ENCODE measurements around the gene SEH1L. TPM values are rescaled to one million over a fixed set of nuclear protein-coding genes. Genes with fewer than 3 reads are reported as not detected.
A peak's percentile ranks its signal among the peaks of the same experiment; 100 is the strongest.

The SEH1L gene
- total and polyA plus RNA-seq, 4 donors: 24.2 to 43.8 (median 26.4) TPM

DNA sequence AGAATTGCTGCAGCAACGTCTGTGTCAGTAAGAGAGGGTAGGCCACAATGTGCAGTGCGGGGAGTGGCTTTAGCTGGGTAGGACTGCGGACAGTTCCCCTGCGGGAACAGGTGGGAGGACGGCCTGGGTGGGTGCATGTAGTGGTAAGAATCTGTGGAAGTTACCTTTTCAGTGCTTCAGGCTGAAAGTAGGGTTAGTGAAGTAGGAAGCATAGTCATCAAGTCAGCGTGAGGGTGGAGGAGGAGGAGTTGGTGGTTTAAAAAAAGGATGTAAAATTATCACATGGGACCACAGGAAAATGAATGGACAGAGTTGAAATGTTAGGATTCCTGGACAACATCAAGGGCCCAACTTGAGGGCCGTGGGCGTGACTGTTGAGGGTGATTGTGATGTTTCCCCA lies 56.6 kb downstream of the SEH1L start:
- Histone ChIP-seq H3K4me1 (ENCODE audit: control insufficient read depth in 5 of 5, insufficient read depth in 5 of 5, low read length in 5 of 5) (peaks cover 0 to 2% (median 0%) of the 10 kb centered on the region in 5 donors), H3K27ac (ENCODE audit: low read depth in 1 of 2, low read length in 1 of 2) (no peak overlapping the region), H3K9ac (ENCODE audit: insufficient read depth in 1 of 2, low read length in 2 of 2) (no peak overlapping the region), H3K9me3 (ENCODE audit: control insufficient read depth in 4 of 4, insufficient read depth in 3 of 4, low read length in 3 of 4) (no peaks in the 10 kb centered on the region), H3K36me3 (ENCODE audit: control insufficient read depth in 4 of 4, insufficient read depth in 4 of 4, low read length in 4 of 4) (peaks cover 8 to 12% (median 10%) of the 10 kb centered on the region in 4 donors), H3K4me3 (no peak overlapping the region), H3K27me3 (ENCODE audit: control insufficient read depth in 3 of 3, insufficient read depth in 3 of 3, low read length in 2 of 3) (no peaks in the 10 kb centered on the region)
- no peak for ATAC-seq (ENCODE audit: insufficient read depth, low FRiP score)
- TF ChIP-seq, protein P1, sequence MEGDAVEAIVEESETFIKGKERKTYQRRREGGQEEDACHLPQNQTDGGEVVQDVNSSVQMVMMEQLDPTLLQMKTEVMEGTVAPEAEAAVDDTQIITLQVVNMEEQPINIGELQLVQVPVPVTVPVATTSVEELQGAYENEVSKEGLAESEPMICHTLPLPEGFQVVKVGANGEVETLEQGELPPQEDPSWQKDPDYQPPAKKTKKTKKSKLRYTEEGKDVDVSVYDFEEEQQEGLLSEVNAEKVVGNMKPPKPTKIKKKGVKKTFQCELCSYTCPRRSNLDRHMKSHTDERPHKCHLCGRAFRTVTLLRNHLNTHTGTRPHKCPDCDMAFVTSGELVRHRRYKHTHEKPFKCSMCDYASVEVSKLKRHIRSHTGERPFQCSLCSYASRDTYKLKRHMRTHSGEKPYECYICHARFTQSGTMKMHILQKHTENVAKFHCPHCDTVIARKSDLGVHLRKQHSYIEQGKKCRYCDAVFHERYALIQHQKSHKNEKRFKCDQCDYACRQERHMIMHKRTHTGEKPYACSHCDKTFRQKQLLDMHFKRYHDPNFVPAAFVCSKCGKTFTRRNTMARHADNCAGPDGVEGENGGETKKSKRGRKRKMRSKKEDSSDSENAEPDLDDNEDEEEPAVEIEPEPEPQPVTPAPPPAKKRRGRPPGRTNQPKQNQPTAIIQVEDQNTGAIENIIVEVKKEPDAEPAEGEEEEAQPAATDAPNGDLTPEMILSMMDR (IDR thresholded peaks at IDR 0.05; ENCODE audit: control extremely low read depth, extremely low read depth): no peak
- WGBS, 2 donors: 83 to 84% methylated on average over 8 of the region's 8 CpGs
- DNase-seq: no peak

DNA sequence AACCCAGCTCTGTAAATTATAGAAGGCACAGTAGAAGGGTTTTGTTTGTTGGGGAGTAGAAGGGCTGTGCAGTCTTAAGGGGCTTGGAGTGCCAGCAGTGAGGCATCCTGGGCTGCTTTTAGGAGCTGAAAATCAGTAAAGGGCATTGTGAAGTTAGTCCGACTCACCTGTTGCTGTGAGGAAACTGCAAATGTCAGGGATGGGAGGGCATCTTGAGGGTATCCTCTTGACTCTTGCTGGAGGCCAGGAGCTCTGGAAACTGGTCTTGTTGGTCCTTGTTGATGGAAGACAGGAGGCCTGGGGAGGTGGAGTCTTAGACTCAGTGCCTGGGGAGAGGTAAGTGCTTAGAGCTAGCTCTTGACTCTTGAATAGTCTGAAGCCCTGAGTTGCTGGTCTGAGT lies 57.5 kb downstream of the SEH1L start:
- DNase-seq (no peak), ATAC-seq (ENCODE audit: insufficient read depth, low FRiP score) (no peak)
- TF ChIP-seq, protein P1 (IDR thresholded peaks at IDR 0.05; ENCODE audit: control extremely low read depth, extremely low read depth): no peak
- Histone ChIP-seq H3K9ac (ENCODE audit: insufficient read depth in 1 of 2, low read length in 2 of 2) (no peak overlapping the region), H3K4me3 (no peak overlapping the region), H3K4me1 (ENCODE audit: control insufficient read depth in 5 of 5, insufficient read depth in 5 of 5, low read length in 5 of 5) (peaks cover 0 to 2% (median 0%) of the 10 kb centered on the region in 5 donors), H3K9me3 (ENCODE audit: control insufficient read depth in 4 of 4, insufficient read depth in 3 of 4, low read length in 3 of 4) (no peaks in the 10 kb centered on the region), H3K36me3 (ENCODE audit: control insufficient read depth in 4 of 4, insufficient read depth in 4 of 4, low read length in 4 of 4) (peaks cover 8 to 14% (median 10%) of the 10 kb centered on the region in 4 donors), H3K27me3 (ENCODE audit: control insufficient read depth in 3 of 3, insufficient read depth in 3 of 3, low read length in 2 of 3) (no peaks in the 10 kb centered on the region), H3K27ac (ENCODE audit: low read depth in 1 of 2, low read length in 1 of 2) (no peak overlapping the region)
- WGBS, 2 donors: 94 to 96% methylated on average over 1 of the region's 1 CpG

DNA sequence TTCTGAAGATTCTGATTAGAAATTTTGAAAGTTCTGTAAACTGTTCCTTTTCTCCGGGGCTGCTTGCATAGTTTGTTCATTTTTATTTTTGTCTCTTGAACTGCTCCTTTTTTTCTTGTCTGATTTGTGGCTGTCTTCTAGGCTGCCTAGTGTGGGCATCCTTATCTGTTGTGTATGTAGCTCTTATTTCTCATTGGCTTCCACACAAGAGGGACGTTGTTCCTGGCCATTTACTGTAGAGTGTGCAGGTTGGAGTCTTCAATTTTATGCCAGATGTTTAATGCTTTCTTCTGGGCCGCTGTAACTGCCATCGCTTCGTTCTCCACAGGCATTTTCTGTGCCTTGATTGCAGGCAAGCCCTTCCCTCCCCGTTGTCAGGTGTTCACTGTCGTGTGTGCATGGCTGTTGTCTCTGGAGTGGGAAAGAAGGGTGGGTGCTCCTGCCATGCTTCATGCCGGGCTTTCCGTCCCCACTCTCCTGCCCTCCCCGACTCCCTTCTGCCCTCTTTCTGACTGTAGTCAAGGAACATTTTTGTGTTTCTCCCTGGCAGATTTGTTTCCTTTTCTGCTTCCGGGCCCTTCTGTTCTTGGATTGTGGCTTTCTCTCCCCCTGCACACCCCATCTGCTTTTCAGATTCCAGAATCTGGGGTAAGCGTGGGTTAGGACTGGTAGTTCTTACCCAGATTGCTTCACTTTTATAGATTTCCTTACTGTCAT lies 58.9 kb downstream of the SEH1L start:
- TF ChIP-seq, protein P1 (IDR thresholded peaks at IDR 0.05; ENCODE audit: control extremely low read depth, extremely low read depth): no peak
- no peak overlapping the region for H3K9ac ChIP-seq (ENCODE audit: insufficient read depth in 1 of 2, low read length in 2 of 2)
- H3K4me3 ChIP-seq: no peak overlapping the region
- no peaks in the 10 kb centered on the region for H3K9me3 ChIP-seq (ENCODE audit: control insufficient read depth in 4 of 4, insufficient read depth in 3 of 4, low read length in 3 of 4)
- 50 to 67% methylated on average over 12 of the region's 12 CpGs for WGBS, 2 donors
- H3K27ac ChIP-seq (ENCODE audit: low read depth in 1 of 2, low read length in 1 of 2): peak overlapping the region in 1 of 2 donors; percentile 7
- peaks cover 0 to 2% (median 0%) of the 10 kb centered on the region in 5 donors for H3K4me1 ChIP-seq (ENCODE audit: control insufficient read depth in 5 of 5, insufficient read depth in 5 of 5, low read length in 5 of 5)
- DNase-seq (no peak), ATAC-seq (ENCODE audit: insufficient read depth, low FRiP score) (no peak)
- H3K27me3 ChIP-seq (ENCODE audit: control insufficient read depth in 3 of 3, insufficient read depth in 3 of 3, low read length in 2 of 3): no peaks in the 10 kb centered on the region
- peaks cover 8 to 14% (median 10%) of the 10 kb centered on the region in 4 donors for H3K36me3 ChIP-seq (ENCODE audit: control insufficient read depth in 4 of 4, insufficient read depth in 4 of 4, low read length in 4 of 4)
